Myocyte (in vitro differentiated cells): ENCODE results near the gene RPL9. TPM values are rescaled to one million over a fixed set of nuclear protein-coding genes. Genes with fewer than 3 reads are reported as not detected.
"Not testable (repeated sequence)": the region's sequence is repeated elsewhere in the genome, so short reads cannot be mapped to it uniquely, and the experiment has no call there.

Experiments used
- DNase-seq: peaks from one replicate; pipeline ENCODE4 v3.0.0-alpha.2; 2012; ENCODE audit warnings: low read depth
- total RNA-seq: library from RNA; depleted of rRNA; stranded (reverse); fragments of >200 nt; gene quantifications from 2 replicates; pipeline ENCODE4 v1.2.3, GENCODE V29; 2014

RPL9 gene
- total RNA-seq, 1 donor from 2014 or later, result 4,018 TPM

- no peak for DNase-seq
Observed at GRCh38 chr4:39467464-39467863, 8.7 kb upstream of the RPL9 start.

GRCh38 chr4:39466747-39467146 is 8.0 kb upstream of the RPL9 start:
- DNase-seq, result peak; percentile 78

GRCh38 chr4:39464886-39465501 is 6.3 kb upstream of the RPL9 start:
- DNase-seq, result peak; percentile 85

GRCh38 chr4:39458161-39458504 is 589 bp downstream of the RPL9 start:
- not testable (repeated sequence) for DNase-seq

- no peak for DNase-seq
Observed at GRCh38 chr4:39456946-39457763, 1.6 kb downstream of the RPL9 start.

GRCh38 chr4:39455486-39455885 is 3.2 kb downstream of the RPL9 start:
- no peak for DNase-seq

- no peak for DNase-seq
Observed at GRCh38 chr4:39453738-39454137, 5.0 kb downstream of the RPL9 start.

GRCh38 chr4:39452860-39453587 is 5.7 kb downstream of the RPL9 start:
- DNase-seq, result no peak

- DNase-seq, result no peak
Observed at GRCh38 chr4:39452153-39452859, 6.4 kb downstream of the RPL9 start.

- DNase-seq, result no peak
Observed at GRCh38 chr4:39451423-39452023, 7.2 kb downstream of the RPL9 start.

GRCh38 chr4:39450618-39451017 is 8.1 kb downstream of the RPL9 start:
- DNase-seq, result no peak

GRCh38 chr4:39446842-39447573 is 11.7 kb downstream of the RPL9 start:
- no peak for DNase-seq

GRCh38 chr4:39446483-39446841 is 12.3 kb downstream of the RPL9 start:
- DNase-seq, result no peak

GRCh38 chr4:39442998-39443397 is 15.7 kb downstream of the RPL9 start:
- no peak for DNase-seq

GRCh38 chr4:39441593-39441992 is 17.1 kb downstream of the RPL9 start:
- DNase-seq, result no peak

- DNase-seq, result no peak
Observed at GRCh38 chr4:39435659-39436563, 22.8 kb downstream of the RPL9 start.

- DNase-seq, result no peak
Observed at GRCh38 chr4:39433878-39434492, 24.7 kb downstream of the RPL9 start.

GRCh38 chr4:39429476-39430334 is 29.0 kb downstream of the RPL9 start:
- DNase-seq, result no peak
